GM10266 (cell line): ENCODE measurements around the gene DOCK1.

Experiments
- DNase-seq: peaks from one replicate; pipeline ENCODE4 v3.0.0; 2012; ENCODE audit errors: extremely low spot score
- CTCF ChIP-seq: IDR thresholded peaks from 2 replicates; pipeline ENCODE4 v1.5.1; 2012; ENCODE audit warnings: mild to moderate bottlenecking, low read depth; ENCODE audit not compliant: control insufficient read depth, insufficient read depth; ENCODE audit errors: missing control alignments

The DOCK1 gene

DNA sequence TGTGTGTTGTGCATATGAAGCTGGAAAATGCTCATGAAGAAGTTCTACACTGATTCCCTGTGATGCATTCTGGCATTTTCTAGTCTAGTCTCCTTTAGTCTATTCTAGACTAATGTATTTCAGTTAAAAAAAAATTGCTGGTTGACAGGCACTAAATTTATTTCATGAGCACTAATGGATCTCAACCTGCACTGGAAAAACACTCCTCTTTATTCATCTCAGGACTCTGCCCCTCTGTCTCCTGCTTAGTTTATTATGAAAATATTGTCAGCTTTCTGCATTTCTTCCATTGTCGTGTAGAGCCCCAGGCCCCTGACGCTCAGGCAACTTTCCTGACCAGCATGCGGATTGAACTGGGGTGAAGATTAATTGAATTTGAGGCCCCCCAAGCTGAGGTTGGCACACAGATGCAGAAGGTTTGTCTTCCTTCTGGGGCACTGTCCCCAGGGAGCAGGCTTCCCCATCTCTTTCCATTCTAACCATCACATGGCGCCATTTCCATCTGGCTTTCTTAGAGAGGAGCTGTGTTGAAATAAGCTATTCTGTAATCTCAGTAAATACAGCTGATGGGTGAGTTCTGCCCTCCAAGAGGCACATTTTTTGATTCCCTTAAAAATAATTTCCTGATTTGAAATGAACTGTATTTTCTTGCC lies 162.4 kb downstream of the DOCK1 start:
- no peak for DNase-seq
- TF ChIP-seq CTCF, result no peak

GRCh38 chr10:127068485-127068884 lies 163.3 kb downstream of the DOCK1 start:
- no peak for TF ChIP-seq CTCF

DNA sequence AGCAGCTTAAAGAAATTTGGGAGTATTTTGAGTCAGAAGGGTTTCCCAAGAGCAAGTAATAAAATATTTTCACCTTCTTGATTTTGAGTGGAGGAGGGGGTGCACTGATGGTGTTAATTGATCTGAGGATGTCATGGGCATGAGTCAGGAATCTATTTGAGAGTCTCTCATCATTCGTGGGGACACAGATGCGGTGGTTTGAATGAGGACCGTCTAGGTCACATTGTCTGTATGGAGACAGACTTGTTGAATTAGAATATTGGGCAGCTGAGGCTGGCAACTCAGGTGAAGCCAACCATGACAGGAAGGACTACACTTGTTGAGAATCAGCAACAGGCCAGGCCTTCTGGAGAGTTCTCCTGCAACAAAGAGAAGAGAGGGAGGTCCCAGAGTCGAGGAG lies 164.2 kb downstream of the DOCK1 start:
- no peak for TF ChIP-seq CTCF
- no peak for DNase-seq

More at GRCh38 chr10:127068485-127068884, 163.3 kb downstream of the DOCK1 start:
- DNase-seq, result no peak

GRCh38 chr10:127071126-127071525 lies 165.9 kb downstream of the DOCK1 start:
- TF ChIP-seq CTCF, result no peak
- no peak for DNase-seq

DNA sequence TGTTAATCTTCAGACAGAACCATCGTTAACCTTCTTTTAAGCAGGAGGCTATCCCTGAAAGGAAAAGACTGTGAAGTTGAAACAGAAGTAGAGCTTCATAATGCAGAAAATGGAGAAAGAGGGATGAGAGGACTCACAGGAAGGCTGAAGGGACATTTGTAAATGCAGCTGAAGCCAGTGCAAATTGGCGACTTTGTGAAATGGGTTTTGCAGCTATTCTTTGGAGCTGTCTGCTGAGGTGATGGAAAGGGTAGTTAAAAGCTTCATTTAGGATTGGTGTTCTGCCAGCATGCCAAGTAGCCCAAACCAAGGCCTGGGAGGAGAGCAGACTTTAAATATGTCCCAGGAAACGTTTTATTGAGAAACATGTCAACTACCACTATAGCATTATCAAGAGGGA lies 168.4 kb downstream of the DOCK1 start:
- no peak for TF ChIP-seq CTCF
- DNase-seq, result no peak

DNA sequence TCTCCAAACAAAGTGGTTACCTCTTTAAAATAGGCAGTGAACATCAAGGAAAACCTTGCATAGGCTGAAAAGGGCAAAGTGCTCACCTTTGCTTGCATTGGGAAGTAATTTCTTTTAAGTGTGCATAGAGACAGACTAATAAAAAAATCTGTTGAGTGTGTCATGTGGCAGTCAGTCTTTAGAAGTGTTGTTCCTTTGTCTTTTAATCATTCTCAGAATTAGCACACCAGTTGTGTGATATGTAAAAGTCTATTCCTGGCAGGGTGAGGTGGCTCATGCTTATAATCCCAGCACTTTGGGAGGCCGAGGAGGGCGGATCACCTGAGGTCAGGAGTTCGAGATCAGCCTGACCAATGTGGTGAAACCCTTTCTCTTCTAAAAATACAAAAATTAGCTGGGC lies 174.2 kb downstream of the DOCK1 start:
- TF ChIP-seq CTCF, result no peak
- DNase-seq, result no peak

GRCh38 chr10:127080317-127080716 lies 175.1 kb downstream of the DOCK1 start:
- DNase-seq, result no peak
- TF ChIP-seq CTCF, result no peak
